SK-N-SH (cell line): Measurements from ENCODE around the gene GDPD5. TPM values are rescaled to one million over a fixed set of nuclear protein-coding genes. Genes with fewer than 3 reads are reported as not detected.

Source experiments
- CTCF ChIA-PET: fragments of 300-600, 350-600 bp; formaldehyde crosslinking; extraction: SDS; loops from one replicate; lab custom pipeline; 2021; lab: Yijun Ruan, JAX
- POLR2A ChIA-PET: fragments of 350-600 bp; sonication (Branson Sonifier 250); formaldehyde crosslinking; extraction: SDS; loops from one replicate; lab custom pipeline; 2020; ENCODE audit warnings: antibody characterized with exemption, inconsistent platforms; lab: Yijun Ruan, JAX
- DNase-seq: peaks from one replicate; pipeline ENCODE4 v3.0.0; 2012
- H2AFZ ChIP-seq: fragments of 200-600 bp; sonication (generic); 2 replicates; pipeline ENCODE4 v1.8.1; 2016; ENCODE audit warnings: antibody characterized with exemption, mild to moderate bottlenecking, low read depth
- H3F3A ChIP-seq: fragments of 200-600 bp; sonication (generic); replicated peaks from 2 replicates; pipeline ENCODE3; 2016; ENCODE audit warnings: antibody characterized with exemption, mild to moderate bottlenecking; ENCODE audit not compliant: insufficient read depth
- H3K27ac ChIP-seq, 2 experiments: fragments of 200-500 bp in 1 of 2; fragments of 200-600 bp in 1 of 2; sonication (Bioruptor generic) in 1 of 2; sonication (generic), shearing (Covaris generic) in 1 of 2; 2 replicates each; pipeline versions ENCODE4 v1.5.1 to v1.6.1; 2014 to 2016; ENCODE audit warnings: low read depth in 2 of 2, inconsistent platforms in 1 of 2, low read length in 1 of 2, mild to moderate bottlenecking in 1 of 2, mixed read lengths in 1 of 2
- H3K27me3 ChIP-seq: fragments of 200-600 bp; sonication (generic), shearing (Covaris generic); 2 replicates; pipeline ENCODE4 v1.6.1; 2016; ENCODE audit warnings: mixed run types; ENCODE audit not compliant: insufficient read depth
- H3K36me3 ChIP-seq, 2 experiments: fragments of 200-500 bp in 1 of 2; fragments of 200-600 bp in 1 of 2; sonication (Bioruptor generic) in 1 of 2; sonication (generic) in 1 of 2; replicated peaks in 1 of 2; 2 replicates each; pipeline versions ENCODE3 to v1.5.1; 2014 to 2016; ENCODE audit warnings: low read length in 1 of 2, mild to moderate bottlenecking in 1 of 2; ENCODE audit not compliant: insufficient read depth in 2 of 2, control insufficient read depth in 1 of 2
- H3K4me1 ChIP-seq, 2 experiments: fragments of 200-500 bp in 1 of 2; fragments of 200-600 bp in 1 of 2; sonication (Bioruptor generic) in 1 of 2; sonication (generic), shearing (Covaris generic) in 1 of 2; 2 replicates each; pipeline versions ENCODE4 v1.5.1 to v1.6.1; 2014 to 2016; ENCODE audit warnings: low read depth in 1 of 2, low read length in 1 of 2, mixed run types in 1 of 2; ENCODE audit not compliant: insufficient read depth in 2 of 2, control insufficient read depth in 1 of 2
- H3K4me2 ChIP-seq: fragments of 200-600 bp; sonication (generic), shearing (Covaris generic); 2 replicates; pipeline ENCODE4 v1.6.1; 2017; ENCODE audit warnings: mixed run types
- H3K4me3 ChIP-seq, 2 experiments: fragments of 200-500 bp in 1 of 2; fragments of 200-600 bp in 1 of 2; sonication (Bioruptor generic) in 1 of 2; sonication (generic), shearing (Covaris generic) in 1 of 2; 2 replicates each; pipeline versions ENCODE4 v1.5.1 to v1.8.1; 2014 to 2016; ENCODE audit warnings: low read depth in 2 of 2, inconsistent platforms in 1 of 2, low read length in 1 of 2, mild to moderate bottlenecking in 1 of 2, mixed read lengths in 1 of 2, moderate library complexity in 1 of 2
- H3K79me2 ChIP-seq: fragments of 200-600 bp; sonication (generic); 2 replicates; pipeline ENCODE4 v1.8.1; 2017; ENCODE audit warnings: mild to moderate bottlenecking; ENCODE audit not compliant: insufficient read depth
- H3K9ac ChIP-seq: fragments of 200-600 bp; sonication (generic); 2 replicates; pipeline ENCODE4 v1.6.1; 2017; ENCODE audit warnings: mixed run types
- H3K9me2 ChIP-seq: fragments of 200-600 bp; sonication (generic); 2 replicates; pipeline ENCODE4 v1.6.1; 2017; ENCODE audit warnings: mixed run types
- H3K9me3 ChIP-seq: fragments of 200-600 bp; sonication (generic); 2 replicates; pipeline ENCODE4 v1.6.1; 2017; ENCODE audit warnings: mixed run types, mild to moderate bottlenecking, moderate library complexity
- H4K20me1 ChIP-seq: fragments of 200-600 bp; sonication (generic); 2 replicates; pipeline ENCODE4 v1.6.1; 2017; ENCODE audit warnings: mild to moderate bottlenecking, mixed run types; ENCODE audit not compliant: insufficient read depth
- CHD2 ChIP-seq: fragments of 150-350 bp; IDR thresholded peaks from 2 replicates; pipeline ENCODE4 v1.6.1; 2018; ENCODE audit warnings: low read length; ENCODE audit not compliant: partially characterized antibody
- EP300 ChIP-seq, 2 experiments: IDR thresholded peaks; 2 replicates each; pipeline versions ENCODE4 v1.4.0 to v1.6.1; 2012; ENCODE audit warnings: borderline replicate concordance in 1 of 2, low read depth in 1 of 2, low read length in 1 of 2
- FOSL2 ChIP-seq: IDR thresholded peaks from 2 replicates; pipeline ENCODE4 v1.4.0; 2012; ENCODE audit warnings: low read depth, mild to moderate bottlenecking, moderate library complexity, borderline replicate concordance
- FOXM1 ChIP-seq: IDR thresholded peaks from 2 replicates; pipeline ENCODE4 v1.4.0; 2012; ENCODE audit warnings: low read depth, mild to moderate bottlenecking
- GABPA ChIP-seq: IDR thresholded peaks from 2 replicates; pipeline ENCODE4 v1.4.0; 2012; ENCODE audit warnings: low read depth, mild to moderate bottlenecking
- IRF3 ChIP-seq: fragments of 150-350 bp; IDR thresholded peaks from 2 replicates; pipeline ENCODE4 v1.6.1; 2016; ENCODE audit warnings: mild to moderate bottlenecking, low read depth, low read length
- MEF2A ChIP-seq: IDR thresholded peaks from 2 replicates; pipeline ENCODE4 v1.4.0; 2012; ENCODE audit warnings: low read depth, borderline replicate concordance
- PBX3 ChIP-seq: IDR thresholded peaks from 2 replicates; pipeline ENCODE4; 2012
- RAD21 ChIP-seq: IDR thresholded peaks from 2 replicates; pipeline ENCODE4 v1.6.1; 2012; ENCODE audit warnings: mild to moderate bottlenecking, low read length
- SIN3A ChIP-seq: IDR thresholded peaks from 2 replicates; pipeline ENCODE4 v1.6.1; 2012; ENCODE audit warnings: low read depth, mild to moderate bottlenecking, low read length, moderate library complexity, borderline replicate concordance
- SMC3 ChIP-seq: IDR thresholded peaks from 2 replicates; pipeline ENCODE4 v1.6.1; 2012; ENCODE audit warnings: low read depth, low read length, improper control_type of control experiment
- TAF1 ChIP-seq: IDR thresholded peaks from 2 replicates; pipeline ENCODE4 v1.6.1; 2012; ENCODE audit warnings: low read depth, mild to moderate bottlenecking, low read length, moderate library complexity, borderline replicate concordance
- USF2 ChIP-seq: fragments of 150-350 bp; IDR thresholded peaks from 2 replicates; pipeline ENCODE4 v1.6.1; 2017; ENCODE audit warnings: antibody characterized with exemption, low read length, low read depth, borderline replicate concordance
- WGBS: methylation state at CpG from one replicate; pipeline ENCODE4 v1.1.6; 2017; ENCODE audit warnings: low lambda C conversion rate; 5-methylcytosine and 5-hydroxymethylcytosine counted together
- polyA plus RNA-seq, 3 experiments: library from polyadenylated mRNA; depleted of rRNA; stranded (reverse); fragments of >200 nt; gene quantifications; 2 replicates each; pipeline ENCODE4 v1.2.3, GENCODE V29; 2012
- TF ChIP-seq, protein P1 (sequence below): IDR thresholded peaks from 2 replicates; pipeline ENCODE4 v1.4.0; 2012; ENCODE audit warnings: low read depth

GDPD5 gene
- polyA plus RNA-seq, 1 of the 3 experiments (the other 2 are of a cell fraction), result 2.2 TPM

DNA sequence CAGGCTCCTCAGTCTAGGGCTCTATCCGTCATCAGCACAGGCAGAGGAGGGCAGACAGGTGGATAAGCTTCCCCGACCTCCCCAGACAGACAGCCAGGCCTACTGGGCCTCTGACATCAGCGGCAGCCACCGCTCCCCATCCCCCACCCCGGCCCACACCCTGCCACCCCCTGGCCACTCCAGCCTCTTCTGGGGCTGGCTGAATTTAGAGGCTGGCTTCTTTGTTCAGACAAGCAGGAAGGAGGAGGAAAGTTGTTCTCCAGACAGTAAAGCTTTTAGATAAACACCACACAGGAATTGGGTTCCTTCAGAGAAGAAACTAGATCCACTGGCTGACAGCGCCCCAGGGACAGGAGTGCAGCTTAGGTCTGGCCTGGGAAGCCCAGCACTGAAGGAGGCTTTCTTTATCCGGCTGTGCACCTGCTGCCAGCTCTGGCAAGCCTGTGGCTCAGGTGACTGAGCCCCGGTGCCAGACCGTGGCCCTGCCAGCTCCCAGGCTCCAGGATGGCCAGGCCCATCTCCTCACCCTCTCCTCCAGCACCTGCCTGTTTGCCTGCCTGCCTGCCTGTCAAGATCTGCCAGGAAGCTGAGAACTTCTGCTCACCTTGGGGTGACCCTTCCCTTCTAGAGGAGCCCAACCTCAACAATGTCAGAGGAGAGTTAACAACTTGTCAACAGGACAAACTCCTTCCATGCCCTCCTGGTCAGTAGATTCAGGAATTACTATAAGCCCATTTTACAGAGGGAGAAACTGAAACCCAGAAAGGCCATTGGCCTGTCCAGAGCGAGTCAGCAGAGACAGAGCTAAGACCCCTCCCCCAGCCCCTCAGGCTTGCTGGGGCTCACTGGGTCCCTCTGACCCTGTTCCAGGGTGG, 48.8 kb downstream of the GDPD5 start:
- TF ChIP-seq RAD21 (no peak), SMC3 (no peak), TAF1 (no peak), EP300 (IDR thresholded peaks at IDR 0.05; ENCODE audit: borderline replicate concordance in 1 of 2, low read depth in 1 of 2, low read length in 1 of 2) (no peak), IRF3 (no peak), USF2 (no peak), MEF2A (no peak), FOXM1 (no peak), CHD2 (no peak), PBX3 (no peak), GABPA (no peak), FOSL2 (no peak), SIN3A (no peak)
- TF ChIP-seq, protein P1, sequence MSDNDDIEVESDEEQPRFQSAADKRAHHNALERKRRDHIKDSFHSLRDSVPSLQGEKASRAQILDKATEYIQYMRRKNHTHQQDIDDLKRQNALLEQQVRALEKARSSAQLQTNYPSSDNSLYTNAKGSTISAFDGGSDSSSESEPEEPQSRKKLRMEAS, result no peak
- WGBS, result 77% methylated on average over 8 of the region's 10 CpGs
- H3K9ac ChIP-seq, result no peak overlapping the region
- H3K4me2 ChIP-seq, result no peak overlapping the region
- H2AFZ ChIP-seq, result no peak overlapping the region
- H3K4me3 ChIP-seq, result no peak overlapping the region
- peaks cover 14 to 16% of the 10 kb centered on the region in 2 experiments; a peak in 3 of 4 replicates for H3K4me1 ChIP-seq
- no peak for DNase-seq
- H3K27ac ChIP-seq, result no peak overlapping the region
- no peaks in the 10 kb centered on the region for H3K27me3 ChIP-seq
- CTCF ChIA-PET, result interaction anchor here (1.0 to 1.9 kb wide), 6 partner anchors 10 to 70 kb away, joined by 3 to 8 read pairs (median 4); no protein-coding TSS in a partner anchor
- POLR2A ChIA-PET, result no interaction called here
- no peaks in the 10 kb centered on the region for H4K20me1 ChIP-seq
- no peaks in the 10 kb centered on the region for H3K79me2 ChIP-seq
- H3K36me3 ChIP-seq, result no peaks in the 10 kb centered on the region
- H3F3A ChIP-seq, result no peaks in the 10 kb centered on the region
- H3K9me2 ChIP-seq, result no peaks in the 10 kb centered on the region
- H3K9me3 ChIP-seq, result no peaks in the 10 kb centered on the region
